ENCODE measurements around the gene LIPC.

LIPC gene

GRCh38 chr15:58431221-58432149, at the start of gene LIPC:
LIPC (plus strand) TSS chr15:58431991; CDS start chr15:58432033, 42 bp downstream.
- DNase-seq (ENCODE audit: low spot score) = no peak

DNA sequence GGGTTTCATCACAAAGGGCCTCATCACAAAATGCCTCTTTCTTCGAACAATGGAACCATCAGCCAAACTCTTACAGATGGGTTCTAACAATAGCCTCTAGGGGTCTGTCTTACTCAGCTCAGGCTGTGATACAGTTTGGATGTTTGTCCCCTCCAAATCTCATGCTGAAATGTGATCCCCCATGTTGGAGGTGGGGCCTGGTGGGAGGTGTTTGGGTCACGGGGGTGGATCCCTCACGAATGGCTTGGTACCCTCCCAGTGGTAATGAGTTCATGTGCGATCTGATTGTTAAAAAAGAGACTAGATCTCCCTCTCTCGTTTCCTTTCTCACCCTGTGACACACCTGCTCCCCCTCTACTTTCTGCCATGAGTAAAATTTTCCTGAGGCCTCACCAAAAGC, 47.9 kb upstream of the LIPC start:
- DNase-seq (ENCODE audit: low spot score) = no peak

GRCh38 chr15:58384667-58385066, 47.1 kb upstream of the LIPC start:
- DNase-seq (ENCODE audit: low spot score) = no peak

DNA sequence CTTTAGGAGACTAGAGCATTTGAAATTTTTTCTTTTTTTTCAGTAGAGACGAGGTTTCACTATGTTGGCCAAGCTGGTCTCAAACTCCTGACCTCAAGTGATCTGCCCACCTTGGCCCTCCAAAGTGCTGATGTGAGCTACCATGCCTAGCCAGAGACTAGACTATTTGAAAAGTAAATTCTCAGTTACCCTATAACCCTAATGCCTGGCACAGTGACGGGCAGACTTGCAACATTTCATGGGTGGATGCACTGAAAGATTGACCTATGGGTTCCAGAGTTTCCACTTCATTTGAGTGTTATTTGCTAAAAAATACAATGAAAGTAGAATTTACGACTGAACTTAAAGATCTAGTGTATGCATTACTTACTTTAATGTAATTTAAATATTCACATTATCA, 45.7 kb upstream of the LIPC start:
- DNase-seq (ENCODE audit: low spot score) = no peak

- no peak for DNase-seq (ENCODE audit: low spot score)
Measured at GRCh38 chr15:58386641-58387040, 45.1 kb upstream of the LIPC start.

DNA sequence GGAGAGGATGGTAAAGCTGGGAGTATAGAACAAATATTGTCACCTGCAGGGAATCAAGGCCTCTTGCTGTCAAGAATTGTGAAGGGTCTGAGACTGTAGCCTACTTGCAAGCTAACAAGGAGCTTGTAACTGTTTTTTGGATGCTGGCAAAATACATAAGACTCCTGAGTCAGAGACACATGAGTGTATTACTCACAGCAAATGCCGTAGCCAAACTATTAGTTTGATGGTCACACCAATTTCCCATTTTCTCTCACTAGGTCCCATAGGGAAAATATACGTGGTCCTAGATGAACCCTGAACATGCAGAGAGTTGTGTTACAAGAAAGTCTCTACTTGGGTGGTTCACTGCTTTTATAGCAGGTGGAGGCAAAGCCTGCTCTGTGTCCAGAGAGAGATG, 44.7 kb upstream of the LIPC start:
- no peak for DNase-seq (ENCODE audit: low spot score)

GRCh38 chr15:58388211-58388610, 43.6 kb upstream of the LIPC start:
- DNase-seq (ENCODE audit: low spot score) = no peak

DNA sequence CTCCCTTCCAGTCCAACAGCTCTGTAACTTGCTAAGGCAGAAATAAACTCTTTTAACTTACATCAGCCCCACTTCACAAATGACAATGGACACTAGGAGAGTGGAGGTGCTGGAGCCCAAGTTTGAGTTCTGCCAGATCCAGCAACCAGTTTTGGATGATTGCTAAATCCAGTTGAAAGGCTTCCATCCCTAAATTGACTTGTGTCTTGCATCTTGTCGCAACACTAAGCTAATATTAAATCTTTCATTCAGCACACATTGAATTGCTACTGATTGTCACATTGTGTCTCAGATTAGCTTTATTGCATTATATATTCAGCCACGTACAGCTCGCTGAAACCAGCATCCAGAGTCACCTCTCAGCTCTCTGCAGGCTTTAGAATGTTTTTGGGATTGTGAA, 41.7 kb upstream of the LIPC start:
- DNase-seq (ENCODE audit: low spot score) = no peak

GRCh38 chr15:58390655-58391054, 41.1 kb upstream of the LIPC start:
- no peak for DNase-seq (ENCODE audit: low spot score)

GRCh38 chr15:58391088-58391487, 40.7 kb upstream of the LIPC start:
- DNase-seq (ENCODE audit: low spot score) = no peak

- no peak for DNase-seq (ENCODE audit: low spot score)
Measured at GRCh38 chr15:58392141-58392540, 39.6 kb upstream of the LIPC start.

DNA sequence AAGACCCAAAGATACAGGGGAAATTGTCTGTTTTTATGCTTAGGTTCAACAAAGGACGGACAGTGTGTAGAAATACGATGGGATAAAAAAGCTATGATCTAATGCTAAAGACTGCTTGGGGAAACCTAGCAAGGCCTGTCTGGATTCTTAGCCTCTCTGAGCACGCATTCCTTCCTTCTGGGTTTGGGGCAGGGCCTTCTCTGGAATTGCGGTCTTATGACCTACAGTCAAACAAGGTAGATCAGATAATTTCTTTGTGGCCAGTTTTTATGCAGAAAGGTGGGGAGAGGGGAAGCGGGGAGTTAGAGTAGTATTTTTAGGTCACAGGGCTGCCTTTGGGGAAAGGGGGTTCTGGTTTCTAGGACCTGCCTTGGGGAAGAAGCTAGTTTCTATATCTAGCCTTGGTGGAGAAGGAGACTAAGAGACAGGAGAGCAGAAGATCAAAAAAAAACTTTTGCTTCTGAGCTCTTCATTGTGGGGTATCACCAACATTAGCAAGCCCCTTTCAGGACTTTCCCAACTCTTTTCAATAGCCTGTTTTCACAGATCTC, 39.1 kb upstream of the LIPC start:
- no peak for DNase-seq (ENCODE audit: low spot score)

DNA sequence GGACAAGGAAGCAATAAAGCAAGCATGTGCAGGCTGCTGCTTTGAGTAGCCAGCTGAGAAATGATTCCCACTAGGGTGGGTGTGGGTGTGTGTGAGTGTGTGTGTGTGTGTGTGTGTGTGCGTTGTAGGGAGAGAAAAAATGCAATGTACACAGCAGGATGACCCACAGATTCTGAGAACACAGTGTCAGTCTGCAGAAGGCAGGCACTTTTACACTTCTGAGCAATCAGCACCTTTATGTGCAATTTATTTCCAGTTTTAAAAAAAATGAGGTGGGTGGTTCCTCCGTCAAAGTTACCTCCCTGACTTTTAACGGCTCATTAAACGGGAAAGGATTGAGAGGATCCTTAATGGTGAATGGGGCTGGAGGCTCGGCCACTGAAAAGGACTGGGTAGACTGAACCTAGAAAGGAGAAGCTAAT, 38.5 kb upstream of the LIPC start:
- DNase-seq (ENCODE audit: low spot score) = no peak

DNA sequence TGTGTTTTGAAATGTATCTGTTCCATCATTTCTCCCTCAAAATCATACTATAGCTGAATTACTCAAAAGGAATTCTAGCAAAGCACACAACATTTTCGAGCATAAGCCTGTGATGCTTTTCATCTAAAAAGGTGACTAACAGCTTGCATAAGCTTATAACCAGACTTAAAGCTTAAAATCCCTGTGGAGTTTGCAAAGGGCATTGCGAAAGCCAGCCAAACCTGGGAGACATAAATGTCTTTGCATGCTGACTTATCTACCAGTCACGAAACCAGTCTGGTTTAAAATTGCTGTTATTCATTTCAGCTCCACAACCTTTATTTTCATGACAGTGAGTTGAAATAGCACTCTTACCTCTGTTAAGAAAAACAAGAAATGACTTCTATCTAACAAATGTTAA, 35.6 kb upstream of the LIPC start:
- DNase-seq (ENCODE audit: low spot score) = no peak

DNA sequence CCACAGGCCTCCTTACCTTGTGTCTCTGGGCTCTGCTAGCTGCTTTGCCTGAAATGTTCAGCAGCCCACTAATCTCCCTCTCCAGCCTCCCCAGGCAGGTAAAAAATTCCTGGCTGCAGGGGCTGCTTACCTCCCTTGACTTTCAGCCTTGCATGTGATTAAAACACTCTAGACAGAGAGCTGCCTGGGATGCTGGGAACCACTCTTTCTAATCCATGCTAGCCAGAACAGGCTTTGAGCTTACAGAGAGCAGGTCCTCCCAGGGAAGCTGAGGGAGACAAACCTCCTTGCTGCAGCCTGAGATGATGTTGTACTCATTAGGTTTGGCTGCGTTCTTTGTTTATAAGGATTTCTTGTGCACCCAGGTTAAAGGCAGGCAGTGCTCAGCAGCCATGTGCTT, 33.7 kb upstream of the LIPC start:
- DNase-seq (ENCODE audit: low spot score) = no peak

- no peak for DNase-seq (ENCODE audit: low spot score)
Measured at GRCh38 chr15:58398643-58399042, 33.1 kb upstream of the LIPC start.

DNA sequence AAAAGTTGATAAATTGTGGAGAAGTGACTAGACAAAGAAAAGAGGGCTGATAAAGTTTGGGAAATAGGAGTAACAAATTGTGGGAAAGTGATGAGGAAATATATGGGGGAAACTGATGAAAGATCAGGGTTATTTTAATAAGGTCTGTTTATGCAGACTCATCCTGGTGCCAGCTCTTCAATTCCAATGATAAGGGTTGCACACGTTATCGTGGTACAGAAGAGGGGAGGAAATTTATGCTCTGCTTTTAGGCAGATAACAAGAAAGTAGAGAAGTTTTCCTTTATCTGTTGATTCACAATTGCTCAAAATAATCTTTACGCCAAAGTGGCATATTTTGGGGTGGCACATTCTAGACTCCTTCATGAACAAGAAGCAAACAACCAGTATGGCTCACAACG, 32.1 kb upstream of the LIPC start:
- no peak for DNase-seq (ENCODE audit: low spot score)

DNA sequence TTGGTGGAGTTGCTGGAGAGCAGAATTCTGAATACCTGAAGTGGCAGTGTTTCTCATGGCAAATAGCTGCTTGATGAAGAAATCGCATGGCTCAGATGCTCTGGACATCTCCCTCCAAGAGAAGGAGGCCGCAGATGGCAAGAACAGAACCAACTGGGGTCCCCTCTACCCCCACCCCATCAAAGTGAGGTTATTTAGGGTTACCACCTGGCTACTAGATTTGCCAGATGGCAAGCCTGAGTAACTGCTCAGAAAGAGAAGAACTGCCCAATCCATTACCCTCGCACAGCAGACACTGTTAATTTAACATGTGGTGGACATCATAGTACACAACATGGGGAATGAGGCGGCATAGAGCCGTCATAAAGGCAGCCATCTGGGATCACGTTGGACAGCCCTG, 30.5 kb upstream of the LIPC start:
- DNase-seq (ENCODE audit: low spot score) = no peak

- DNase-seq (ENCODE audit: low spot score) = no peak
Measured at GRCh38 chr15:58401991-58402649, 29.7 kb upstream of the LIPC start.

- DNase-seq (ENCODE audit: low spot score) = no peak
Measured at GRCh38 chr15:58403581-58403980, 28.2 kb upstream of the LIPC start.

GRCh38 chr15:58404020-58404419, 27.8 kb upstream of the LIPC start:
- DNase-seq (ENCODE audit: low spot score) = no peak

GRCh38 chr15:58404722-58405121, 27.1 kb upstream of the LIPC start:
- DNase-seq (ENCODE audit: low spot score) = no peak

- DNase-seq (ENCODE audit: low spot score) = no peak
Measured at GRCh38 chr15:58405865-58406264, 25.9 kb upstream of the LIPC start.

All from globus pallidus (tissue), 1 donor.